Measurements from ENCODE around the gene IZUMO3. TPM values are rescaled to one million over a fixed set of nuclear protein-coding genes. Genes with fewer than 3 reads are reported as not detected.
"Not testable (repeated sequence)": the region's sequence is repeated elsewhere in the genome, so short reads cannot be mapped to it uniquely, and the experiment has no call there.

IZUMO3 gene, protein sequence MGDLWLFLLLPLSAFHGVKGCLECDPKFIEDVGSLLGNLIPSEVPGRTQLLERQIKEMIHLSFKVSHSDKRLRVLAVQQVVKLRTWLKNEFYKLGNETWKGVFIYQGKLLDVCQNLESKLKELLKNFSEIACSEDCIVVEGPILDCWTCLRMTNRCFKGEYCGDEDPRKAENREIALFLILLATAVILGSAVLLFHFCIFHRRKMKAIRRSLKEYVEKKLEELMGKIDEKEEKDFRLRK
- total RNA-seq (2014; rRNA removed; shearing (Covaris generic)), result not detected in 2 replicates

DNA sequence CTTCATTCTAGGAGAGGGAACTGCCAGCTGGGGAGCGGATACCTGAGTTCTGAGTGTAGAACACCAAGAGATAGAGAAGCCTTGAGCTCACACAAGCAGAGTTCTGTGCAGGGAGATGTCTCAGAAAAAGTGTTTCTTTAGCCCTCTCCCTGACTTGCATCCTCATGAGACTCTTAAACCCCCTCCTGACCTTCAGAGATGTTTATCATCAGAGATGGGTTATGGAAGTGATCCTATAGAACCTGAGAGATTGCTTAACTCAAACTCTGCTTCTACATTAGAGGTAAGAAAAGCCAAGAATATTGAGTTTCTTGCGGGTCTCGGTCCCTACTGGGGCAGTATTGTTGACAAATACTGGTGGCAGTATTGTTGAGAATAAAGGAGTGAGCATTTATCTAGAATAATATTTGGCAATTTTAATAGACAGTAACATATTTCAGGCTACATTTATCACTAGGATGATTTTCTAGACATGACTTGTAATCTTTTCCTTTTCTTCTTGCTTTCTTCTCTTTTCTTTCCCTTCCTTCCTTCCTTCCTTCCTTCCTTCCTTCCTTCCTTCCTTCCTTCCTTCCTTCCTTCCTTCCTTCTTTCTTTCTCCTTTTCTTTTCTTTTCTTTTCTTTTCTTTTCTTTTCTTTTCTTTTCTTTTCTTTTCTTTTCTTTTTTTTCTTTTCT lies at the start of gene IZUMO3:
Gene IZUMO3, minus strand, starts transcription at position 51 of the 676 bp plus-strand sequence. CDS start 248 bp downstream, outside the sequence.
- no peak for DNase-seq (ENCODE audit: low read depth)

DNA sequence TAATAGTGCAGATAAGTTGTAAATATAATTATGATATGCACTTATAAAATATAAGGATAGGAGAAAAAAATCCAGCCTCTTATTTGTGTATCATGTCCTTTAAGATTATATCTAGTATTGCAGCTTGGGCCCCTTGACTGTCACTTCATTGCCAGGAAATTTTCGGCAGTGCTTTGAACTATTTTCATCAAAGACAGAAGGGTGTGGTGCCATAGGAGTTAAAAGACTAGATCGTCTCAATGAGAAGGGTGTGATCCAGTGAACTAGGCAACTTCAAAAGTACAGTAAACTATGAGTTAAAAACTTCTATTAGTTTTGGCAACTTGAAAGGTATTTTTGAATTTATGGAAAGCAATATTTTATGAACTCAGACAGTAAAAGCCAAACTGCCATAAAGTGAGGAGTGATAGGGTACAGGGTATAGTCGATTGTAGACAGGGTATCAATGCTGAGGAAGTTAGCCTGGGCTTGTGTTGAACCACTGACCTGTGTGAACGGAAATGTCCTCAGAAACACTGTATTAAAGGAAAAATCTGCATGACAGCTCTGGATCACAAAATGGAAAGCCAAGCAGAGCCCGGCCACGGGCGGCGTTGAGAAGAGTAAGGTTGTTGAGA lies 48.6 kb upstream of the IZUMO3 start:
- DNase-seq (ENCODE audit: low read depth), result no peak

DNA sequence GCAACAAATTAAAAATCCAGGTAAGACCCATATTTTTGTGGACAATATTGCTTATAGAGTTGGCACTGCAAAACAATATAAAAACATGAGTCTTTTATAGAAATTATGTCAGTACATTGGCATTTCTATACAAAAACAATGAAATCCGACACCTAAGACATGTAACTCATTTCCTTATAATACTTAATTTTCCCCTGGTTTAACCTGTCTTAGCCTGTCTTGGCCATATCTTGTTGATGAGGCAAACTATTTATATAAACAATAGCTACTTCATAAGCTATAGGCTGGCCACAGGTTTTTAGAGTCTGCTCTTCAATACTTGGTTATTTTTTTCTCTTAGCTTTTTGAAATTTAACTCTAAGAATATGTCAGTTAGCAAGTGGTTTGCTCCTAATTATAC lies 44.7 kb upstream of the IZUMO3 start:
- DNase-seq (ENCODE audit: low read depth), result no peak

DNA sequence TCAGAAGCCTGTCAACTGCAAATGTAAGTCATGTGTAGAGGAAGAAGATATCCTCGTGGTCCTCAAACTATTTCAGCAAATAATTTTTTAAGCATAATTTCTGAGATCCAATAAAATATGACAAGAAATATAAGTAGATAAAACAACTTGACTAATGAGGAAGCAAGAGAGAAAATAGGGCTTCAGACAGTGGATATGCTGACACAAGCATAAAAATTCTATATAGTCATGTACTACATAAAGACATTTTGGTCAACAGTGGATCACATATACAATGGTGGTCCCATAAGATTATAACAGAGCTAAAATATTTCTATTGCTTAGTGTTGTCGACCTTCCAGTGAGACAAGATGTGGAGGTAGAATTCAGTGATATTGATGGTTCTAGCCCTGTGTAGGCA lies 42.2 kb upstream of the IZUMO3 start:
- DNase-seq (ENCODE audit: low read depth), result no peak

DNA sequence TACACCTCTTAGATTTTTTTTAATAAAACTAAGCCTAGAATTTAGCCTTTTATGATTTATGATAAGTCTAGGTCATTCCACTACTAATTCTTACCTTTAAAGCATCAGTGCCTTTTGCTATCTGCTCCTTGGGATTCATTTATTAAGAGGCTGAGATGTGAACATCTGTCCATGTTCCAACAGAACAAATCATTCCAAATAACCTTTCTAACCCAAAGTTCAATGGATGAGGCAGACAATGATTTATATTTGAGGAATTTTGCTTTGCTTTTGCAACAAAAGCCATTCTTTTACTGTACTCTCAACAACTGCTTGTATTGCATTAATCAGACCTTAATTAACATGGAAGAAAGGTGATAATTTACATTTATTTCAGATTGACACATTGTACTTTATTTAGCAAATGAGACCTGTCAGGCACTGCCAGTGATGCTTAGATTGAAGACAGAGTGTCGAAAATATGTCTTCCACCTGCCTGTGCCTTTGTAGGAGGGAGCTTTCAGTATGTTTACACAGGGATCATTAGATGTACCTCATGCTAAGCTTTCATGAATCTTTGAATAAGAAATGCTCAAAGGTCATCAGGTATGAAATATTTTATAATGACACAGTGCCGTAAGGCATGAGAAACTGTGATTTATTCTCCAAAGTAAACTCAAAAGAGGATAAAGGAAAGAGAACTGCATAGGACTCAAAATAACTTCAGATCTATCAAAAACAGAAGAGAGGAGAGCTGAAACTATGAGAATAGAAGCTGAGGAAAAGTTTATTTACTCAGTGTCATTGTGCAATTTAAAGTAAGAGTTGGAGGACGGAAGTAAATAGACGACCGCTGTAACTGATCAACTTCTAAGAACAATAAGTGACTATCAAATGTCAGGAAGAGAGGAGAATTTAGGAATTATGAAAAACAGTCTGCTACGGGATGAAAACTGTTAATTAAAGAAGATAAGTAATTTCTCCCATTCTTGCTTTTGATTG lies 36.7 kb upstream of the IZUMO3 start:
- no peak for DNase-seq (ENCODE audit: low read depth)

DNA sequence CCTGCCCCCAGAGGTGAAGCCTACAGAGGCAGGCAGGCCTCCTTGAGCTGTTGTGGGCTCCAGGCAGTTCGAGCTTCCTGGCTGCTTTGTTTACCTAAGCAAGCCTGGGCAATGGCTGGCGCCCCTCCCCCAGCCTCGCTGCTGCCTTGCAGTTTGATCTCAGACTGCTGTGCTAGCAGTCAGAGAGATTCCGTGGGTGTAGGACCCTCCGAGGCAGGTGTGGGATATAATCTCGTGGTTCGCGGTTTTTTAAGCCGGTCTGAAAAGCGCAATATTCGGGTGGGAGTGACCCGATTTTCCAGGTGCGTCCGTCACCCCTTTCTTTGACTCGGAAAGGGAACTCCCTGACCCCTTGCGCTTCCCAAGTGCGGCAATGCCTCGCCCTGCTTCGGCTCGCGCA lies 34.3 kb upstream of the IZUMO3 start:
- DNase-seq (ENCODE audit: low read depth), result not testable (repeated sequence)

DNA sequence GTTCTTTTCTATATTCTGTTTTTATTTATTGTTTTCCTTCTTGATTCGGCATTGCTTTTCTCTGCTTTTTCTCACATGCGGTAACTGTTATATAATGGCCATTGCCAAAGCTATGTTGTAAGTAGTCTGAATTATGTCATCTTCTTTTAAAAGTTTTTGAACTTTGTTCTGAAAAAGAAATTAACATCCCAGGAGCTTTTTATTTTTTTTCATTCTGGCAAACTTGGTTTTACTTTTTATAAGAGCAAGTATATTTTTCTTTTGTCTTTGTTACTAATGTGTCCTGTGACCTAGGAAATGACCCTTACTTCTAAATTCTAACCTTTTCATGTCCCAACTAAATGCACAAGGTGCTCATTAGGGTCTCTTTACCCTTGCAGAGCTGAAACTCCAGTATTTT lies 26.7 kb upstream of the IZUMO3 start:
- no peak for DNase-seq (ENCODE audit: low read depth)

DNA sequence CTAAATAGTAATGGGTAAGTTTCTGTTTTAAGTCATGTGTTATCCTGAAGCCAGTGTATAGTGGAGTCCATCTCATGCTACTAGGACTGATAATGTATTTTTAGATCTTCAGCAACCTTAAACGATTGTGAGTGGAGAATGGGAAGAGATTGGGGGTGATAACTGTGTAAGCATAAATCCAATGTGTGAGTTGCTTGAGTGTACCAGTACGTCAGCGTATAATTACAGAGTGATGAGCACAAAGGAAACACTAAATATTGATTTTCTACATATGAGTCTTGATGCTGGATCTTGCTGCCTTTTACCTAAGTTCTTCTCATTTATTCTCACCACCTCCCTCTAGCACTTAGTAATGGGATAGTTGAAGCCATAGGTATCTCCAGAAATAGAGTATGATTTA lies 16.3 kb upstream of the IZUMO3 start:
- no peak for DNase-seq (ENCODE audit: low read depth)

DNA sequence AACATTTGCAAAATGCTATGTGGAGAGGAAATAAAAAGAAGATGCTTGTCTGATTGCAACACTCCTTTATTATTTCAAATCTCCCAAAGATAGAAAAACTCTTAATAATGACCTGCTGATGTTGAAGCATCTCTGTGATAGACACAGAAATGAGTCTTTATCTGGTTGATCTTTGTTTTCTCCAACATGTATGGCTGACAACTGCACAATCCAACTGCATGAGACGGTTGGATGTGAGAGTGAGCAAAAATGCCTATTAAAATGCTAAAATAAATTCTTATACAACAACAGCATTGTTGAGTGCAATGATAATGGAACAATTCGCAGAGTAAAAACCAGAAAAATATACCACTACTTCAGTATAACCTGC lies 7.5 kb upstream of the IZUMO3 start:
- no peak for DNase-seq (ENCODE audit: low read depth)

DNA sequence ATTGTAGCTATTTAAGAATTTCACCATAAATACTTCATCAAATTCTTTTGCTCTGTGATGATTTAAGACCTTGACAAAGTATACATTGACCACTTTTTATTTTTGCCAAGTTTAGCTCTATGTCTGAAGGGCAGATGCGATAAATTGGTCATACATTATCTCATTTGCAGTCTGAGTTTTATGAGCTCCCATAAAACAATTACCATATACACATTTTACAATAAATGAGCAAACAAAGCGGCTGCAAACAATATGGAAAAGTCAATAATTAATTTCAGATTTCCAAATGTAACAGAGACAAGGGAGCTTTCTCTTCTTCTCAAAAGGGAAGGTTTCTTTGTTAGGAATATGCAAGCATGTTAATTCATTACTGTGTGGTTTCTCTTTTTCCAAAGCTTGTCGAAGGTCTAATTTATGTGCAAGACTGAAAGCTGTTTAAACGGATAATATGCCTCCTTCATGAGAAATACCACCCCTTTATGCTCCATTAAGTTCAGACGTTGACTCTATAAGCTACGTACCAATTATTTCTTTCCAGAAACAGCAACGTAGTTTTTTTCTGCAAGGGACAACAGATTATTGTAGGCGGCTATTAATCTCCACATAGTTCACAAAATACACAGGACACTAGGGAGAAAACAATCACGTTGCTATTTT lies 7.0 kb upstream of the IZUMO3 start:
- no peak for DNase-seq (ENCODE audit: low read depth)

DNA sequence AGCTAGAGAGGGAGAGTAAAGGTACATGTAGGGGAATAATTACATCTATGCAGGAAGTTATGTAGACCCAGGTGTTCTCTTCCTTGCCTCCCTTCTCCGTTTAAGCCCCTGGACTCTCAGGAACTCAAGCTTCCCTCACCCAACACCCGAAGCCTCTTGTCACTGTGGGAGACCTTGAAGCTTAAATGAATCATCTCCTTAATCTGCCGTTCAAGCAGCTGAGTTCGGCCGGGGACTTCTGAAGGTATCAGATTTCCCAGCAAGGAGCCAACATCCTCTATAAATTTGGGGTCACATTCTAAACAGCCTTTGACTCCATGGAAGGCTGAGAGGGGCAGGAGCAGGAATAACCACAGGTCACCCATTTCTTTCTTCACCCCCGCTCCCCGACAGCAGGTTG lies 412 bp downstream of the IZUMO3 start:
- no peak for DNase-seq (ENCODE audit: low read depth)

DNA sequence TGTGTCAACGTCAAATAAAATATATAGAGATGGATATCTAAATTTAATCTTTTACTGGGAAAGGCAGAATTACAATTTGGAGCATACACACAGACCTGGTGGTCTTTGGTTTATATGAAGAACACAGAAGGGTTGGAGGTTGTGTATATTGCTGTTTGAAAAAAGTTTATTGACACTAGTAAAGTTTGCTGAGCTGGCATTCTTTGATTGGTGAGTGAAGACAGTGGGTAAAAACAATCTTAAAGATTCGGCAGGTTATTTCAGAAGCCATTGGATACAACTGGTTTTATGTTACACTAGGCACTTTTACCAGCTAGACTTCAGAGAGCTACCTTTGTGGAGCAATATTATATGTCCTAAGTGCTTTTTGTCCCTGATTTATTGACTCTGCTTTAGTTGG lies 27.2 kb downstream of the IZUMO3 start:
- DNase-seq (ENCODE audit: low read depth), result no peak

DNA sequence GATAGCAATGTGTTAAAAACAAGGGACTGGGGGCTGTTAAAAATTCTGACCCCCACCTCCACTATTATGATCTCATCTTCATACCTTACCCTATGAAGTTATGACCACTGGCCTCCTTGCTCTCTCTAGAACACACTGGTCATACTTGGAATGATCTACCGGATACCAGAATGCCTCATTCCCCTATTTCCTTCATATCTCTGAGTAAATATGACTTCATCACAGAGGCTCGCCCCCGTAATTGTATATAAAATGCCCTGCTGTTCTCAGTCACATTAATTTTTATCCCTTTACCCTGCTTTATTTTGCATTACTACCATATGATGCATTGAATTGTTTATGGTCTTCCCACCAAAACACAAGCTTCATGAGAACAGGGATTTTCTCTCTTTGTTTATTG lies 29.2 kb downstream of the IZUMO3 start:
- no peak for DNase-seq (ENCODE audit: low read depth)

DNA sequence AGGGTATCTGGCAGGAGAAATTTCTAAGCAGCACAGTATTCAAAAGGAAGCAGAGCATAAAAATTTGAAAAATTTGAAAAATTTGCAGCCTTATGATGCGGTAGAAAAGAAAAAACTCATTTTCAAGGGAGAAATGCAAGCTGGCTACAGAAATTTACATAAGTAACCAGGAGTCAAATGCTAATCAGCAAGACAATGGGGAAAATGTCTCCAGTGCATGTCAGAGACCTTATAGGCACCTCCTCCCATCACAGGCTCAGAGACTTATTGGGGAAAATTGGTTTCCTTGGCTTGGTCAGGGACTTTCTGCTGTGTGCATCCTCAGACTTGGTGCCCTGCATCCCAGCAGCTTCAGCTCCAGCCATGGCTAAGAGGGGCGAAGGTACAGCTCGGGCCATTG lies 35.8 kb downstream of the IZUMO3 start:
- DNase-seq (ENCODE audit: low read depth), result no peak

DNA sequence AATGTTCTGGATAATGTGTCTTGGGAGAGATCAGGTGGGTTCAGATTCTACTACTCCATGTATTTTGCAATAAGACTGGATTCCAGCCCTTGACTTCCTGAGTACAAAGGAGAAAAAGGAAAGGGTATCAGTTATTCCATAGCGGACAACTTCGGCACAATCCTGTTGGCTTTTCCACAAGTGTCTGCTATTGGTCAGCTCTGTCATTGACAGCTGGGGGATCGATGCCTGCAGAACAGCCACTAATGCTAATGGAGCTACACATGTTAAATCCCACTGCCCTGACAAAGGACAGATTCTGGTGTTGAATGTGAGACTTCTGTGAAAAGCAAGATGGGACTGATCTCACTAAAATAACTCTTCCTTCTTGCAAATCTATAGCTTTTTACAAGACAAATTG lies 41.2 kb downstream of the IZUMO3 start:
- DNase-seq (ENCODE audit: low read depth), result no peak

DNA sequence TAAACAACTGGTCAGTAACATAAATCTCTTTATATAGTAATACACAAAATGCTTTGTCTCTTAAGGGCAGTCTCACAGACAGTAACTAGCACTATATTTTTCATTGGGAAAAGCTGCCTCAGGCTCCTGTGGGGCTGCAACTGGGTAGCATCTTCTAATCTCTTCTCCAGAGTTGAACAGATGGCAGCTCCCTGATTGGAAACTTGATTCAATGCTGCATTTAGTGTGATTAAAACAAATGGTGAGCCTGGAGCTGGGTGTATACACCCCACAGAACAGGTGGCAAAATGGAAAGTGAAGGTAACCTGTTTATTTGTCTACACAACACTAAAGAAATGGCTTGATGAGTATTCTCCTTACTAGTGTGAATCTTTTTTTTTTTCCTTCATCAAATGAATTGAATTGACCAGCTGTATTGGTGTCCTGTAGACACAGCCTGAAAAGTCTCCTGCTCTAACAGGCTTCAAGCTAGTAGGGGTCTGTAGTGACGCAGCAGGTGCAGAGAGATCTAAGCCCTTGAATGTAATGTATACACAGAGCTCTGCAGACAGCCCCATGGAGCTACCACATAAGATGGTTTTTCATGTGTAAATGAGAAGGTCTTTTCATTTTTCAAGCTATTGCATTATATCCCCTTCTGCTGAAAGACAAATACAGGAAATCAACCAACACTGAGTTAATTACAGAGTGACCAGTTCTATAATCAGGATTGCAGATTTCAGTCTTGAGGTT lies 43.3 kb downstream of the IZUMO3 start:
- DNase-seq (ENCODE audit: low read depth), result no peak

DNA sequence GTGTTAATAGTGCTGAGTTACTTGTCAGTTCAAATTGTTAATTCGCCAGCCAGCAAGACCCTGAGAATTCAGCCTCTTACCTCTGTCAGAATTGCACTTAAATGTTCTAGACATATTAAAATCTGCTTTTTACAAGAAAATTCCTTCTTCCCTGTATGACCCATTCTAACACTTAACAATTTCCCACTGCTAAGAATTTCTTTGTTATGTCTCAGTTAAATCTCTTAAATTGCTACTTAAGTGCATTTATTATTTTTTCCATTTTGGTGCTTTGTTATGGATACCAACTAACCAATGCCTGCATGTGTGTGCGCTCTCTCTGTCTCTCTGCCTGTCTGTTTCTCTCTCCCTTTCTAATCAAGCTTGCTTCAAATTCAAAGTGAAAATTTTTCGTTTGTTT lies 44.9 kb downstream of the IZUMO3 start:
- no peak for DNase-seq (ENCODE audit: low read depth)

DNA sequence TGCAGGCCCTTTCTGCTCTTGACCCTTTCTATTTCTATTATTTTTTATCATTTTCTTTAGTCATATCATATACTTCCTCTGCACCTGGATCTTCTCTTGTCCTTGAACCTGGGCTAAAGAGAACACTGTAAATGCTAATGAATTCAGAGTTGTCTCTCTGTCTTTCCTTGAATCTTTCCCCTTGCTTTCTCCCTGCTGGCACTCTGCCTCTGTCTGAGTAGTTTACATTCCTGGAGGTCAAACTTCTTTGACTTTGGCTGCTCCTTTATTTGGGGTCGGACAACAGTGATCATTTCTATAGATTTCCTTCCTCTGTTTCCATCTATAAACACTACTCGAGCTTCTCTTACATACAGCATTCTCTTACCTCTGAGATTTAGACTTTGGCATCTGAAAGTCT lies 47.1 kb downstream of the IZUMO3 start:
- no peak for DNase-seq (ENCODE audit: low read depth)

DNA sequence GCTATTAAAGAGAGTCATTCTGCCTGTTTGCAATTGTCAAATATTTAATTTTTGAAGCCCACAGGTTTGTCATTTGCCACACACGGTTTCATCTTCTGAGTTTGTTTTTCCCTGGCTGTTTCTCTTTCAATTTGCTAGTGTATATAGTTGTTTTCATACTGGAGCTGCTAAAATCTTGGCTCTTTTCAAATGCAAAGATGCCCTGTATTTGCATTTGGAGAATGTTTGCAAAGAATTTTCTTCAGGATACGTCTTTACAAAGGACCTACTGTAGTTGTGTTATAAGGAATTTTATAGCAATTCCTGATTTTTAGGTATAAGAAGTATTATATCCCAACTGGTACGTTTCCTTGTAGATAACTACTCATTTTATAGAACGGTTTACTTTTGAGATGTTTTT lies 48.0 kb downstream of the IZUMO3 start:
- DNase-seq (ENCODE audit: low read depth), result no peak

Measured in Daoy (cell line).